GM18861 (cell line): Measurements from ENCODE around the gene RTN4IP1.
A peak's percentile ranks its signal among the peaks of the same experiment; 100 is the strongest.

ENCODE experiments used
- ATAC-seq: cut with Tn5 transposase; IDR thresholded peaks from one replicate; pipeline ENCODE4 v1.9.1; 2021; ENCODE audit not compliant: unreplicated experiment

Gene RTN4IP1, protein sequence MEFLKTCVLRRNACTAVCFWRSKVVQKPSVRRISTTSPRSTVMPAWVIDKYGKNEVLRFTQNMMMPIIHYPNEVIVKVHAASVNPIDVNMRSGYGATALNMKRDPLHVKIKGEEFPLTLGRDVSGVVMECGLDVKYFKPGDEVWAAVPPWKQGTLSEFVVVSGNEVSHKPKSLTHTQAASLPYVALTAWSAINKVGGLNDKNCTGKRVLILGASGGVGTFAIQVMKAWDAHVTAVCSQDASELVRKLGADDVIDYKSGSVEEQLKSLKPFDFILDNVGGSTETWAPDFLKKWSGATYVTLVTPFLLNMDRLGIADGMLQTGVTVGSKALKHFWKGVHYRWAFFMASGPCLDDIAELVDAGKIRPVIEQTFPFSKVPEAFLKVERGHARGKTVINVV

DNA sequence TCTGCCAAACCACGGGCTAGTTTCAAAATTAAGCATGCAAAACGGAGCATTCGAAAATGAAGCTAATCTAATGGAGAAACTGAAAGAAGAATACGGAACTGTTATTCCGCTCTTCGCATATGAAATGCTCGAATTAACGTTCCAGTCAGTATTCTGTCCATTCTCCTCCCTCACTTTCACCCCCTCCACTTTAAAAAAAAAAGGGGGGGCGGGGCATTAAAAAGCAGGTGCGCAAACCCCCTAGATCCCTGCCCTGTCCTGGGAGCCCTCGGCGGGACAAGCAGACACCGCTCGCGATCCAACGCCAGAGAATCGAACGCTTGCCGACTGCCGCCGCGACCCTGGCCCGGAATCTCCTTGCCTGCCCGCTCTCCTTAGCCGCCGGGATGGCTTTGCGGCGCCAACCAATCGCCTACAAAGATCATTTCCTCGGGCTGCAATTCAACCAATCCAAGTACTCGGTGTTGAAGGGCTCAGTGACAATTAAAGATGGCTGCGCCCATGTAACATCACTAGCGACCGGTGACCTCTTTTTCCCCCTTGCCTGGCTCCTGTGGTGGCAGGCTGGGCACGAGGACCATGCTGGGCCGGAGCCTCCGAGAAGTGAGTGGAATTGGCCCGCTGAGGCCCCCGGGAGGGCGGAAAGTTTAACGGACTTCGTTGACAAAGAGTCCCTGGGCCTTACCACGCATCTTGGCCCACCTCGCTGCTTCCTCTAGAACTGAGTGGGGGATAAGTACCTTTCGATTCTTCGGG, at the start of gene RTN4IP1, which contains the start of gene QRSL1:
TSS of gene RTN4IP1 (minus strand) at position 396 of the 756 bp plus-strand sequence. CDS start 477 bp downstream, outside the sequence.
TSS of gene QRSL1 (plus strand) at position 476 of the 756 bp plus-strand sequence. CDS start at position 580, 104 bp downstream.
- ATAC-seq, result peak; percentile 61

DNA sequence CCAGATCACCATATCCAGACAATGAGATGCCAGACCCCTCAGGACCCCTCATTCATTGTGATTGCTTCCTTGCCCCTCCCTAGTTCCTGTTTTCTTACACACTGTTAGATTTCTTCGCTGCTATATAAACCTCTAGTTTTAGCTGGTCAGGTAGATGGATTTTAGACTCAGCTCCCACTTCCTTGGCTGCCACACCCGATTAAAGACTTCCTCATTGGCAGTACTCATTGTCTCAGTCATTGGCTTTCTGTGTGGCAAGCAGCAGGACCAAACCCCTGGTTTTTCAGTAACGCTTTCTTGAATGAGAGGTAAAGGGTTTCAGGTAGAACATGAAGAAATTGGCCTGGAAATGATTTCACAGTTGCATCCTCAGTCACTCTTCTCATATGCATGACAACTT, 48.0 kb upstream of the RTN4IP1 start:
- ATAC-seq, result no peak

- no peak for ATAC-seq
These were observed 45.4 kb upstream of the RTN4IP1 start for GRCh38 chr6:106674541-106675229.

GRCh38 chr6:106671651-106672050, 42.4 kb upstream of the RTN4IP1 start:
- no peak for ATAC-seq

GRCh38 chr6:106670236-106670635, 40.9 kb upstream of the RTN4IP1 start:
- no peak for ATAC-seq

DNA sequence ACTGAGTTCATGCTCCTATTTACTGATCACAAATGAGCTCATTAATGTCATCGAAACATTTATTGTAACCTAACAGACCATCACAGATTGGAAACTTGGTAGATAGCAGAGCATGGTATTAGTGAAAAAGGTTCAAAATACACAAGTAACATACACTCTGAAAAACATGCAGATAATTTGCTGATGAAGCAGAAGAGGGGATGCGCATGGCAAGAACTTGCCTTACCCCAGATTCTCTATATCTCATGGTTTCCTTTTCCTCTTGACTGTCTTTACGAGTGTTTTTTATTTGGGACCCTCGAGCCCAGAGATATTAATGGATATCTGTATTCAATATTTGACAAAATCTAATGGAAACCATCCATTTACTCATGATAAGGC, 37.7 kb upstream of the RTN4IP1 start:
- ATAC-seq, result no peak

DNA sequence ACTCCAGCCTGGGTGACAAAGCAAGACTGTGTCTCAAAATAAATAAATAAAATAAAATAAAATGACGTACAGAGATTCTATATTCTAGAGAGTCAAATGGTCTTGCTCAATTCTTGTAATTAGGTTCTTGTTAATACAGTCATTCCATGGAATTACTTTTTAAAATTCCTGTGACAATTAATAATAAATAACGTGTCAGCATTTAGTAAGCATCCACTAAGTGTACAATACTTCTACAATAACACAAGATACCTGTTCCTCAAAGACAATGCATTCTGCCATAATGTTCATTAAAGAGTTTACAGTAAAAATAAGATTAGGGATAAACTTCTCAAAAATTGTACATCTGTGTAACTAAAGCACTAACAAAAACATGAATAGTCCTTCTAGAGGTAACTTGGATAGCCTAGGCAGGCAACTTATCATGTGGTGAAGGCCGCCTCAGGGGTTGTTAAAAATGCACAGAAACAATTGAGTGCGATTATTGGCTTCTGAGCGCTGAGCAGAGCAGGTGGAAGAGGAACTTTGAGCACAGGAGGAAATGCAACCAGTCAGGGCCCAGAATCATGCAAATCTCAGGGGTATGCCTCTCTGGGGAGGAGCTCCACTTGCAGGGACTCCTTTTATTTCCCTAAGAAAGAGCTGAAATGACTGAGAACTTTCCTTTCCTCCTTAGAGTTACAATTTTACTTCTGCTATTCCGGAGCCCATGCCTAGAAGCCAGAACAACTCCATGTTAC, 37.2 kb upstream of the RTN4IP1 start:
- ATAC-seq, result peak; percentile 97

DNA sequence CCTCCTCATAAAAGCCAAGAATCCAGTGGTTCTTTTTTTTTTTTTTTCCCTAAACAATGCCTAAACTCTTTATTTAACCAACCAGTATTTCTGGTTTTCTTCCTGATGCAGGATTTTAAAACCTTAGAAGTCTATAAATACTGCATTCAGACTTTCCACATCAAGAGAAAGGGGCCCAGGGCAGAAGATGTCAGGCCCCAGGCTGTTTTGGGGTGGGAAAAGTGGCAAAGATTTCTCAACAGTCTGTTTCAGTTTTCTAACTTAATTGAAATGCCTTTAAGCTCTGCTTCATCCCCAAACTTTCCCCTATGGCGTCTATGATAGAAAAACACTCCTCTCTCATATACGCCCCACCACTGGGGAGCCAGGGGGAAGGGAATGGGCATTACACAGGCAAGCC, 33.2 kb upstream of the RTN4IP1 start:
- no peak for ATAC-seq

GRCh38 chr6:106659859-106660258, 30.6 kb upstream of the RTN4IP1 start:
- no peak for ATAC-seq

GRCh38 chr6:106658469-106658868, 29.2 kb upstream of the RTN4IP1 start:
- no peak for ATAC-seq

GRCh38 chr6:106648651-106649308, 19.5 kb upstream of the RTN4IP1 start:
- peak; percentile 75 for ATAC-seq

GRCh38 chr6:106643061-106643460, 13.8 kb upstream of the RTN4IP1 start:
- no peak for ATAC-seq

DNA sequence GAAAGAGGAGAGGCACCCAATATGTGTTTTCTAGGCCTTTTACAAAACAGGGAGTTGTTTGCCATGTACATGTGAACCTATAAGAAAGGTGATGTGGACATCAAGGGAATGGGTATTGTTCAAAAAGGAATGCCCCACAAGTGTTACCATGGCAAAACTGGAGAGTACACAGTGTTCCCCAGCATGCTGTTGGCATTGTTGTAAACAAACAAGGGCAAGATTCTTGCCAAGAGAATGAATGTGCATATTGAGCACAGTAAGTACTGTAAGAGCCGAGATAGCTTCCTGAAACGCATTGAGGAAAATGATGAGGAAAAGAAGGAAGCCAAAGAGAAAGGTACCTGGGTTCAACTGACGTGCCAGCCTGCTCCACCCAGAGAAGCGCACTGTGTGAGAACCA, 13.2 kb upstream of the RTN4IP1 start:
- no peak for ATAC-seq

DNA sequence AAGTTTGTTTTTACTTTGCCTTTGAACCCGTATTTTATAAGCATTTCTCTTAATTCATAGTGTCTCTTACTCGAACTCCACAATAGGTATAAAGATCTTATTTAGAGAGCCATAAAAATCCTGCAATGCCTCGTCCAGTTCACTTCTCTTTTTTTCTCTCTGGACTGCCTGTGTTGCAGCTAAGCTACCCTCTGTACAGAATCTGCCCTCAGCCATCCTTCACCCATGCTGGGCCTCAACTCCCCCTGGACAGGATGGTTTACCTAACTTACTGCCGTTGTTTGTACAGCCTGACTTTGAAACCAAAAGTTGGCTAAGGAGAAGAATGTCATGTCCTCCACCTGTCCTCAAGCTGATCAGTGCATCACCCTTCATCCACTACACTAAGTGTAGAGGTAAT, 10.5 kb upstream of the RTN4IP1 start:
- ATAC-seq, result no peak

DNA sequence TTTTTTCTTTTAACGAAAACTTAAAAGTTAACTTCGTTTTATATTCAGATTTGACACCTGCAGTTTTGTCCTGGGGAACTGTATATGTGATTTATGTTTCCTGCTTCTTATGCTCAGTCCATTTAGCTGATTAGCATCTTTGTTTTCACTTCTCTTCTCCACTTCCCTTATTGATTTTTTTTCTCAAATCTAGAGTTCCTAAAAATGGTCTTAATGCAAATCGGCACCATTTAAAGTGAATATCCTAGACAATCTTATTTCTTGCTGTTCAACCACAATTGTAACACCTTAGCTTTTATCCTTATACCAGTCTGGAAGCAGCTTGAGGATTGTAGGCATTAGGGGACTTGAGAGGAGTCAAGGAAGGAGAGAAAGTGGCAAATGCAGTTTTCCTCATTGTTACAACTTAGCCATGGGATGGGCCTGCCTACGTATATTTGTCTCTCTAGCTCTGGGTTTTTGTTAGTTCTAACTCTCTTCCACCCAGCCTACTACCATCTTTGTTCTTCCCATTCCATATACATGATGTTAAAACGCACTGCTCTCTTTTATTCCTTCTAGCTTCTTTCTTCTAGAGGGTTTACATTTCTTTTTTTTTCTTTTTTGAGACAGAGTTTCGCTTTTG, 8.5 kb upstream of the RTN4IP1 start:
- peak; percentile 77 for ATAC-seq

- peak; percentile 12 for ATAC-seq
These were observed 7.9 kb upstream of the RTN4IP1 start for GRCh38 chr6:106637051-106637716.

DNA sequence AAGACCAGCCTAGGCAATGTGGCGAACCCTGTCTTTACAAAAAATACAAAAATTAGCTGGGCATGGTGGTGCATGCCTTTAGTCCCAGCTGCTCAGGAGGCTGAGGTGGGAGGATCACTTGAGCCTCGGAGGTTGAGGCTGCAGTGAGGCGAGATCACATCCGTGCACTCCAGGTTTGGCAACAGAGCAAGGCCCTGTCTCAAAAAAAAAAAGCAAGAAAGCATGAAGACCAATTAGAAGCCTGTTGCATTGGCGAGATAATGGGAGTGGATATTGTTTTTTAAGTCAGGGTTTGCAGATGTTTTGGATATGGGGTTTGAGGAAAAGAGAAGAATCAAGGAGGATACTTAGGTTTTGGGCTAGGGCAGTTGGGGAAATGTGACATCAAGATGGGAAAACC, 5.3 kb upstream of the RTN4IP1 start:
- no peak for ATAC-seq

GRCh38 chr6:106631346-106631745, 2.0 kb upstream of the RTN4IP1 start:
- ATAC-seq, result no peak

- no peak for ATAC-seq
These were observed 1.1 kb upstream of the RTN4IP1 start for GRCh38 chr6:106630366-106630765.

- no peak for ATAC-seq
These were observed 513 bp upstream of the RTN4IP1 start for GRCh38 chr6:106629859-106630163.
